GM18907 (cell line): Measurements from ENCODE around the gene PDIA2.
A peak's percentile ranks its signal among the peaks of the same experiment; 100 is the strongest.
"Not testable (repeated sequence)": the region's sequence is repeated elsewhere in the genome, so short reads cannot be mapped to it uniquely, and the experiment has no call there.

Experiments
- ATAC-seq: cut with Tn5 transposase; IDR thresholded peaks from one replicate; pipeline ENCODE4 v1.9.1; 2021; ENCODE audit warnings: mild to moderate bottlenecking, moderate library complexity; ENCODE audit not compliant: unreplicated experiment

The PDIA2 gene

GRCh38 chr16:283033-283805 is at the start of gene PDIA2:
PDIA2 (plus strand) TSS chr16:283164; CDS start chr16:283170, 6 bp downstream.
- no peak for ATAC-seq

GRCh38 chr16:234468-235305 is 48.3 kb upstream of the PDIA2 start, which contains the start of gene FAM234A:
FAM234A (plus strand) TSS chr16:234821; CDS start chr16:254414, 19,593 bp downstream.
- peak; percentile 89 for ATAC-seq

GRCh38 chr16:239948-240277 is 43.1 kb upstream of the PDIA2 start:
- no peak for ATAC-seq

- ATAC-seq: no peak
These were observed 42.4 kb upstream of the PDIA2 start for GRCh38 chr16:240559-240958.

GRCh38 chr16:242281-242680 is 40.7 kb upstream of the PDIA2 start:
- no peak for ATAC-seq

GRCh38 chr16:243348-243747 is 39.6 kb upstream of the PDIA2 start:
- no peak for ATAC-seq

GRCh38 chr16:245105-245504 is 37.9 kb upstream of the PDIA2 start:
- ATAC-seq: no peak

GRCh38 chr16:247027-247426 is 35.9 kb upstream of the PDIA2 start:
- no peak for ATAC-seq

- no peak for ATAC-seq
These were observed 33.5 kb upstream of the PDIA2 start for GRCh38 chr16:249431-249830.

GRCh38 chr16:252366-253337 is 30.3 kb upstream of the PDIA2 start:
- no peak for ATAC-seq

- ATAC-seq: no peak
These were observed 29.1 kb upstream of the PDIA2 start for GRCh38 chr16:253833-254232.

GRCh38 chr16:254461-254860 is 28.5 kb upstream of the PDIA2 start:
- no peak for ATAC-seq

- ATAC-seq: no peak
These were observed 27.8 kb upstream of the PDIA2 start for GRCh38 chr16:255183-255582.

GRCh38 chr16:258091-258490 is 24.9 kb upstream of the PDIA2 start:
- not testable (repeated sequence) for ATAC-seq

- no peak for ATAC-seq
These were observed 23.7 kb upstream of the PDIA2 start for GRCh38 chr16:259226-259625.

- ATAC-seq: no peak
These were observed 23.1 kb upstream of the PDIA2 start for GRCh38 chr16:259814-260253.

GRCh38 chr16:260326-260725 is 22.6 kb upstream of the PDIA2 start:
- no peak for ATAC-seq

- ATAC-seq: no peak
These were observed 21.8 kb upstream of the PDIA2 start for GRCh38 chr16:261031-261691.

GRCh38 chr16:262121-262745 is 20.7 kb upstream of the PDIA2 start:
- ATAC-seq: no peak
